HG02970 (cell line): ENCODE measurements around the gene GPC1.

Experiments used
- ATAC-seq: cut with Tn5 transposase; IDR thresholded peaks from one replicate; pipeline ENCODE4 v1.9.1; 2021; ENCODE audit warnings: mild to moderate bottlenecking, moderate library complexity, moderate number of reproducible peaks; ENCODE audit not compliant: unreplicated experiment, low FRiP score

Gene GPC1

DNA sequence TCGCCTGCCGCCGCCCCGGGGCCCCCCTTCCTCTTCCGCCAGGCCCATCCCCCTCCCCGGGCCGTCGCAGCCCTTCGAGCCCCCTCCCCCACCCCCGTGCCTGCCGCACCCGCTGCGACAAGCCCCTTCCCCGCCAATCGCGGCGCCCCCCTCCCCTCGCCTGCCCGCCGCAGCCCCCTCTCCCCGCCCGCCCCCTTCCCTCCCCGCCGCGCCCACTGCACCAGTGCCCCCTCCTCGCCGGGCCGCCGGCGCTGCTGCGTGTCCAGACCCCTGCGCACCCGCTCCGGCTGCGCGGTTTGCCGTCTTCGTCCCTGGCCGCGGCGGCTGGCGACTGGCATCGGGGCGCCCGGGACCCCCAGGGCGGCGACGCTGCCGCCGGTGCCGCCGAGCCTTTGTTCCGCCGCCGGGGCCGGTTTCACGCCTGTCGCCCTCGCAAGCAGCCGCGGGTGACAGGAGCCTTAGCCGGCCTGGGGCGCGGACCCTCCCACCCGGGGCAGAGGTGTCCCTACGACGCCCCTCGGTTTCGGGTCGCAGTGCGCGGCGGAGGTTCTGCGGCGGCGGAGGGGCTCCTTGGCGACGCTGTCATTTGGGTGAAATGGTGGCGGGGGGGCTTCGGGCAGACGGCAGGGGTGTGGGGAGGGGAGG lies 18.1 kb downstream of the GPC1 start:
- ATAC-seq: no peak

DNA sequence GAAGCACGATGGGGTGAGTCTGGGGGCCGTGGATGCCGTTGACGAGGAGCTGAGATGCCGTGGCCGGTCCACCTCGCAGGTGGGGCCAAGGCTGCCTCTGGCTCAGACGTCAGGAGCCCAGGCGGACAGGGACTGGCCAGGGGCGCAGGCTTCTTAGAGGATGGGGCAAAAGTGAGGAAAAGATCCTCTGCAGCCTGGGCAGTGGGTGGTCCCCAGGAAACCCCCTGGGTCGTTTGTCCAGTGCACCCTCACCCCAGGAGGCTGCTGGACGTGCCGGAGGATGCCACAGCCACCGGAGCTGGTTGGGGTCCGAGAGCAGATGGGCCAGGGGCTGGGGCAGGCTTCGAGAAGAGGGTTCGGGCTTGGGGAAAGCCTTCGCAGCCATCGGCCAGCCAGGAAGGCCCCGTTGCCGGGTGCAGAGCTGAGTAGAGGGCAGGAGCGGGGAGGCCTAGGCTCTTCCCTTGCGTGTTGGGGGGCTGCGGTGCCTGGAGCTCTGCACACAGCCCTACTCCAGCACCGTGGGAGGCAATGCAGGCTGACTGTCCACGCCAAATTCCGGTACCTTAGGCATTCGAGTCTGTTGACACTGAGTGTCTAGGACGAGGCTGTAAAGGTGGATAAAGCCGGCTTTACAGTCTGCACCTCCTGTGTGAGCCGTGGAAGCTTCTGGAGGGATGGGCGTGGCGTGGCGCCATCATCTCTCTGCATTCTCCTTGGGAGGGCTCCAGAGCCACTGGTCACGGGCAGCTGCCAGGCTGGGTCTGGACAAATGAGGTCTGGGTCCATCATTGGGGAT lies 18.8 kb downstream of the GPC1 start:
- no peak for ATAC-seq

DNA sequence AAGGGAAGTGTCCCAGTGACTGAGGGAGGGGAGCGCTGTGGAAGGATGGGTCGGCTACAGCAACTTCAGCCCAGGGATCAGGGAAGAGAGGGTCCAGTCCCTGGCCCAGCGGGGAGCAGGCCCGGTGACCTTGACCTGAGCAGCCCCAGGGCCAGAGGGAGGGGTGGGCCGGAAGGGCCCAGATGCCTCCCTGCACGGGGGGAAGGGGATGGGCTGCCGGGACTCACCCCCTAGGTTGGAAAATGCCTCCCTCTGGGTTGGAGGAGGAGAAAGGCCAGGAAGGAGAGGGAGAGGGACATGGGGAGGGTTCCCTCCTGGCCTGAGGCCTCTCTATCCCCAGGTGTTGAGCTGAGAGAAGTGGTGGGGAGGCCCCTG lies 19.8 kb downstream of the GPC1 start:
- ATAC-seq: no peak

DNA sequence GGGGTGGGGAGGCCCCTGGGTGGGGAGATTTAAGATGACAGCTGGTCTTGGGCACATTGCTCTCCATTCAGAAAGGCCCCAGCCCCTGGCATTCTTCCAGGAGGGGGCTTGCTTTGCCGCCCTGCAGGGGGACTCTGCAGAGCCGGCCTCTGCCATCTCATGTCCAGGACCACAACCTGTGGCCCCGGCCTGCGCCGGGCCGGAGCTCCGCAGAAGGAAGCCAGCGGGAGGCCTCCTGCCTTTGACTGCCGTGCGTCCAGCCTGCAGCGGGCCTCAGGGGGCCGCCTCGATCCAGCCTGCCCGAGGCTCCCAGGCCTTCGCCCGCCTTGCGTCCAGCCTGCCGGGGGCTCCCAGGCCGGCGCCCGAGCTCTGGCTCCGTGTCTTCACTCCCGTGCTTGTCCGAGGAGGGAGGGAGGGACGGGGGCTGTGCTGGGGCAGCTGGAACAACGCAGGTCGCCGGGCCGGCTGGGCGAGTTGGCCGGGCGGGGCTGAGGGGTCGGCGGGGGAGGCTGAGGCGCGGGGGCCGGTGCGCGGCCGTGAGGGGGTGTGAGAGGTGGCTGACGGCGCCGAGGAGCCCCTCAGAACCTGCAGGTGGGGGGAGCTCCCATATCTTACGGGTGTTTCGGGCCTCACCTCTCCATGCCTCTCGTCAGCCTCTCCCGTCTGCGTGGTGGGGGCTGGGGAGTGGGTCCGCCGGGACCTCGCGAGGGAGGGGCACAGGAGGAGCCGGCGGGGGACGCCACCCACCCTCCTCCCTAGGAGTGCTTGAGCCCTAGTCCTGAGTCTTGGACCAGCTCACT lies 20.4 kb downstream of the GPC1 start:
- no peak for ATAC-seq

DNA sequence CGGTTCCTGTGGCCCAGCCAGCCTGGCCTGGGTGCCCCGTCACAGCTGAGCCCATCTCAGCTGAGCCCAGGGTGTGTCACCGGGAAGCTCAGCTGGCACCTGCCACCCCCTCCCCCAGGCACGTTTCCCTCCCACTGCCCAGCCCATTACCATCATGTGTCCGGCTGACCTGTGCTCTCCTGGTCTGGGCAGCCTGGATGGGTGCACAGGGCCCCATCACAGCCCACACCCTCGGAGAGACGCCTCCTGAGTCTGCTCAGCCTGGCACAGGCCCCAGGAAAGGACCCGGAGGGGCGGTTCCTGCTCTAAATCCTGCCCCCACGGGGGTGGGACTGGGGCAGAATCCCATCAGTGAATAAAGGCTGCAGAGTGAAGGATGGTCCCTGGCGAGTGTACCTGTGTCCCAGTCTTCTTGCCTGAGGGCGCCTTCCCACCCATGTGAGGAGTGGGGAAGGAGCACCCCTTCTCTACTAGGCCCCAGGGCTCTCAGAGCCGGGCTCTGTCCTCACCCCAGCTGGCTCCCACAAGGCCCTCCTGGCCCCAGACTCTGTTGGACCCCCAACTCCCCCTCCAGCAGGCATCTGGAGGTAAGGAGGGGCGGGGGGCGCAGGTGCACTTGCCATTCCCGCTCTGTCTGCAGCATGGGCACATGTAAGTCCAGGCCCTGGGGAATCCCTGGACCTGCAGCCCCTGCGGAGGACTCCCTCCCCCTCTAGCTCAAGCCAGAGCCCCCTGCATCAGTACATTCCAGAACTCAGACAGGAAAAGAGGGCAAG lies 21.2 kb downstream of the GPC1 start:
- no peak for ATAC-seq

DNA sequence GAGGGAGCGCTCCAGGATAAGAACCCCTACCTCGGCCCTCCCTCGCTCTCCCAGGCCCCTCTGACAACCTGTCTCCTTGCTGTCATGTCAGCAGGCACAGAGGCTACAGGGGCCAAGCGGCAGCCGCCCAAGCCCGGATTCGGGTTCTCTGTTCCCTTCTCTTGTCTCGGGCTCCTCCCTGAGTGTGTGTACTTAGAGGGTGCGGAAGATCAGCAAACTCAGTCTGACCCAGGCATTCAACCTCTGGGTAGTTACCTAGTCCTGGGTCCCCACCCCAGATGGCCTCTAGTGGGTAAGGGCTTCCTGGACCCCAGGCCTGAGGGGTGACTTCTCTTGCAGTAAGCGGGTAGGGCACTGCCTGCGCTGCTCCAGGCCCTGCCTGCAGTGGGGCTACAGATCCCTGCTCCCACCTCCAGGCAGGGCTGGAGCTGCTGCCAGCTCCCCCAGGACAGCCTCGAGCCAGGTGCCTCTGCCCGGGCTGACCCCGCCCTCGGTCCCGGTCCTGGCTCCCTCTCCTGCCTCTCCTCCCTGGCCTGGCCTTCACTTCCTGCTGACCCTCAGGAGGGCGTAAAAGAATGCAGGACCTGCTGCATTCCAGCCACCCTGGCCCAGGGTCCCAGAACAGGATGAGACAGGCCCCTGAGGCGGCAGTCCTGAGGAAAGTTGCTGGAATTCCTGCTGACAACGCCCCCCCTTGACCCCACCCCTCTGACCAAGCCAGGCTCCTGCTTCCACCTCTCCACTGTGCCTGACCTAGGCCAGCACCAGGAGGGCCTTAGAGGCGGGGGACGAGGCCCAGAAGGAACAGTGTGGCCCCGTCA lies 22.0 kb downstream of the GPC1 start:
- no peak for ATAC-seq

DNA sequence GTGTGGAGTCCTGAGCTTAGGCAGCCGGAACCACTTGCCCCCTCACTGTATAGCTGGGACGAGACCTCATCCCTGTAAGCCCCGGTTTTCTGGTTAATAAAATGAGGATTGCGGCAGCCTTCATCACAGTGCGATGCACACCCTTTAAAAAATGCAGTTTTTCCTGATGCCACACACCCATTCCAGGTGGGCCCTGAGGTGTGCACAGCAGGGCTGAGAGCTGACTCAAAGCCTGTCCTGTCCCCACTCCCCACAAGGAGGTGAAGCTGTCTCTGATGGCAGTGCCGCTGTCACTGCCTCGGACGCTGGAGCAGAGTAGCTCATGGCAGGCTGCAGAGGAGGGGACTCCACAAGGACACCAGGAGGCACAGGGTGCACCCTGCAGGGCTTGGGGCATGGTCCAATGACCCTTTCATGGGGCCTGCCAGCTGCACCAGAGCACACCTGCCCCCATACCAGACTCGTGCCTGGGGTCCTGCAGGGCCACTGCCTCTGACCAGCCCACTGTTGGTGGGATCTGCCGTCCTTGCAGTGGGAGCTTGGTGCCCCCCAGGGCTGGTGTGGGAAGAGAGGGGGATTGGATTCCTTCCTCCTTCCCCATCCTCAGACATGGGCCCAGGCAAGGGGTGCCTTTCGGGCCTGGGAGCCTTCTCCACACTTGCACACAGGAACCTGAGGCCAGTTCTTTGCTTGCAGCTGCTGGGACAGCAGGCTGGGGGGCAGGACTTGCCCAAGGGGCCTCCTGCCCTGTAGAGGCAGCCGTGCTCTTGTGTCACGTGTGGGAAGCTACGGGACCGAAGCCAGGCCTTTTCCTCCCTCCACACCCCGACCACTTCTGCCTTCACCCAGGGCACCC lies 22.8 kb downstream of the GPC1 start:
- no peak for ATAC-seq

DNA sequence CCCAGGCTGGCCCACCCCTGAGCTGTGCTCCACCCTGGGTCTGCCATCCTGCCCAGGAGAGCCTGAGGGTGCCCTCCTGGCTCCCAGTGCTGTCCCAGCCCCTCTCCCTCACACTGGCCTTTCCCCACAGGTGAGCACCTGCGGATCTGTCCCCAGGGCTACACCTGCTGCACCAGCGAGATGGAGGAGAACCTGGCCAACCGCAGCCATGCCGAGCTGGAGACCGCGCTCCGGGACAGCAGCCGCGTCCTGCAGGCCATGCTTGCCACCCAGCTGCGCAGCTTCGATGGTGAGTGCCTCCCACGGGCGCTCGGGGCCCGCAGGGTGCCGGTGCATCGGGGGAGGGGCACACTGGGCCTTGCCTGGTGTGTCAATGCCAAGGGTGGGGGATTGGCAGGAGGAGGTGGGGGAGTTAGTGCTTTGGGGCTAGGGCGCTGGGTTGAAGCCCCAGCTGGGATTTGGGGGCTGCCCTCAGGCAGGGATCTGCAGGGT lies 23.5 kb downstream of the GPC1 start:
- ATAC-seq: no peak

DNA sequence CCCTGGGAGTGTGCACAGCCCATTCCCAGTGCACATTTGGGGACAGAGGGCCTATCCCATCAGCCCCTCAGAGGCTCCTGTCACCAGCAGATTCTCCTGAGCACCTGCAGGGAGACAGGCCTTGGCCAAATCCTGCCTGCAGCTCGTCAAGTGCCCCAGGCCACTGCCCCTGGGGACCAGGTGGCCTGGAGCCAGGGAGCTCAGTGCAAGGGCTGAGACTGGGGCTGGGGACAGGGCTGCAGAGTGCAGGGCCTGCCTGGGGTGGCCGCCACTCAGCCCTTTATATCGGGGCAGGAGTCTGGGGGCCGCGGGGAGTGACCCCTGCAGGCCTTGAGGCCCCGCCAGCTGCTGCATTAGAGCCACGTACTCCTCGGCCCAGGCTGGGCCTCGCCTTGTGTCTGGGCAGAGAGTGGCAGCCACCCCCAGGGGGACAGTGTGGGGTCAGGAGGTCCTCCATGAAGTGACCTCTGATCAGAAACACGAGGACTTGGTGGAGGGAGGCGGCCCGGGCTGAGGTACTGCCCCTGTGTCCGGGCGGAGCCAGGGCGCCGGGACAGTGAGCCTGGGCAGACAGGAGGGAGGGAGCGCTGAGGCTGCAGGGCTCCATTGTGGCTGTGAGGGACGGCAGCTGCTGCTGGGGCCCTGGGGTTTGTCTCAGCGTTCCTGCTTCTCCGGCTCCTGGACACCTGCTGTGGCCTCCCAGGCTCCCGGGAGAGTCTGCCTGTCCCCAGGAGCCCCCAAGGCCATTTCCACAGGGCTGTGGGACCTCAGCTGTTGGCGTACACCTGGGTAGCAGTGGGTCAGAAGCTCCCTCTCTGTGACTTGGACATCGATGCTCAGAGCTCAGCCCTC lies 24.2 kb downstream of the GPC1 start:
- ATAC-seq: no peak

DNA sequence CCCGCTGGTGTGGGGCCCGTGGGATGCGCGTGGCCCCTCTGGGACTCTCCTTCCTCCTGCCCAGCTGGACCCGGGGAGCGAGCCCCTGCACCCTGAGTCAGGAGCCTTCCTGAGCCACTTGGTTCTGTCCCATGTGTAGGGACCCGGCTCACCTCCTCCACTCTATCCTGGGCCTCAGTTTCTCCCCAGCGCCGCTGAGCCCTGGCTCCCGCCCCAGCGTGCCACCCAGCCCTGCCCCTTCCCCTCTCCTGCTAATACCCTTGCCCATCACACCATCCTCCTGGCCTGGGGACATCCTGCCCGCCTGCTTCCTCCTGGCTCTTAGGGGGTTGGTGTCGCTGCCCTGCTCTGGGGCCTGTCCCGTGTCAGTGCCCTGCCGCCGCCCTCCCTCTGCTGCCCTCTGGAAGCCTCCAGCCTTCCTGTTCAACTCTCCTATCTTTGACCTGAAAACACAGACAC lies 24.8 kb downstream of the GPC1 start:
- no peak for ATAC-seq

DNA sequence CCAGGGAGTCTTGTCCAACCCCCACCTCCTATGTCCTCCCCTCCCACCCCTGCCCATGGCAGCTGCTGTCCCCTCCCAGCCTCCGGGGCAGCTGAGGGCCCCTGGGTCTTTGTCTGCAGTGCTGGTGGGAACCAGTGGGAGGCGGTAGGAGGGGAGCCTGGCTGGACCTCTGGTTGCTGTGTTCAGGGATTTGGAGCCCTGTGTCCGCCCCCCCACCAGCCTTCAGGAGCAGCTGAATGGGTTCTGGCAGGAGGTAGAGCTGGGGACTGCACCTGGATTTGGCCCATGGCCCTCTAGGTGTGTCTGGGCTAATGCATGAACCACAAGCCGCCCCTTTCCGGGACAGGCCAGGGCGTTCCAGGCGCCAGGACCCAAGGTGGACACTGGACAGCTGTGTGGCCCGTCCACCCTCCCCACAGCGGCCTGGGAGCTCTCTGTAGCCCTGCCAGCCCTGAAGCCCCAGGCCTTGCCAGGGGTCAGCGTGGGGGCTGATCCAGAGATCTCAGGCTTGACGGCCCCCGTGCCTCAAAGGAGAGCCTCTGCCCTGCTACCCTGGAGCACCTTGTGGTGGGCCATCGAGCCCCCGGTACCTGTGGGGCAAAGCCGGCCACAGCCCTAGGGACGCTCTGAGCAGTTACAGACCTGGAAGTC lies 25.4 kb downstream of the GPC1 start:
- no peak for ATAC-seq

DNA sequence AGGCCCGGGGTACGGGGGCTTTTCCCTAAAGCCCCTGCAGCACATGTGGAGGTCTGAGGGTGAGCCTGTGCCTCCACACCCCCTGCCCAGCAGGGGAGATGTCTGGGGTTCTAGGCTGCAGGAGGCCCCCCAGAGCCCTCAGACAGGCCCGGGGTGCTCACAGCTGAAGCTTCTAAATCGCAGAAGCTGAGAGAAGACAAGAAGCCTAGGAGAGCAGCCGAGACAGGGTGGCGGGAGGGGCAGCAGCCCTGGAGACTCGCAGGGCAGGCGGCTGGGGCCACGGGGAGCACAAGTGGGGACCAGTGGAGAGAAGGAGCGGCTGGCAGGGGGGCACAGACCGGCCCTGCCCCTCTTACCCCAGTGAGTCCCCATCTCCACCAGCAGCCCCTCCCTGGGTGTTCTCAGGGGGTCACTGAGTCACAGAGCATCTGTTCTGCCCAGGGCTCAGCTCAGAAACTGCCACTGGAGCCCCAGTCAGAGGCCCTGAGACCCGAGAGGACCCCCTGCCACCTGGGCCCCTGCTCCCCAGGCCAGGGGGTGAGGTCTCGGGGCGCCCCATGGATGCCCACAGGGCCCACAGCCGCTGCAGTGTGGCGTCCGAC lies 26.1 kb downstream of the GPC1 start:
- ATAC-seq: no peak

DNA sequence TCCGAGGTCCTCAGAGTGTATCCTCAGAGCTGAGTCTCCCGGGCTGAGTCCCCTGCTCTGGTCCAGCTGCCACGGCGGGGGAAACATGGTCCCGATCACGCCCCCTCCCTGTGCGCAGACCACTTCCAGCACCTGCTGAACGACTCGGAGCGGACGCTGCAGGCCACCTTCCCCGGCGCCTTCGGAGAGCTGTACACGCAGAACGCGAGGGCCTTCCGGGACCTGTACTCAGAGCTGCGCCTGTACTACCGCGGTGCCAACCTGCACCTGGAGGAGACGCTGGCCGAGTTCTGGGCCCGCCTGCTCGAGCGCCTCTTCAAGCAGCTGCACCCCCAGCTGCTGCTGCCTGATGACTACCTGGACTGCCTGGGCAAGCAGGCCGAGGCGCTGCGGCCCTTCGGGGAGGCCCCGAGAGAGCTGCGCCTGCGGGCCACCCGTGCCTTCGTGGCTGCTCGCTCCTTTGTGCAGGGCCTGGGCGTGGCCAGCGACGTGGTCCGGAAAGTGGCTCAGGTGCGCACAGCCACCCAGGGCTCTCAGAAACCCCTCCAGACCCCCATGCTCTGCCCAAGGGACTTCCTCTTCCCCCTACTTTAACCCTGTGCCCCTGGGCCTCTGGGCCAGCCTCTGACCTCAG lies 26.7 kb downstream of the GPC1 start:
- ATAC-seq: no peak

DNA sequence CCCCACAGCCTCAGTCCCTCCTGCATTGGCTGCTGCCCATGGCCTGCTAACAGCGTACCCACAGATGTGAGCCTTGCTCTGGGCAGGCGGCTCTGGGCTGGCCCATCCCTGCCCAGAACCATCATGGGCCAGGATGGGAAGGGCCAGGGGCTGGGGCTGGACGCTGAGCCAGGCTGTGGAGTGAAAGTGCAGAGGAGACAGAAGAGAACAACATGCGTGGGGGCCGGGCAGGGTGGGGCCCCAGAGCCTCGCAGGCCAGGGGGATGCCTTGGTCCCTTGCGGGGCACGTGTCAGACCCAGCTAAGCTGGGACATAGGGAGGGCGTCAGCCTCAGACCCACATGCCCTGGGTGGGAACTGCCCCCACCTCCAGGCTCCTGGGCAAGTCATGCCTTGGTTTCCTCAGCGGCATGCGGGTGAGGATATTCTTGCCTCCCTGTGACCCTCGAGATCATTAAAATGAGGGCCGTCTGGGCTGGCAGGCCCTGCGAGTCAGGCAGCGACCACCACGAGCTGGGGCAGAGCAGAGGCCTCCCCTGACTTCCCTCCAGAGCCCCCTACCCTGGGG lies 27.3 kb downstream of the GPC1 start:
- ATAC-seq: no peak

DNA sequence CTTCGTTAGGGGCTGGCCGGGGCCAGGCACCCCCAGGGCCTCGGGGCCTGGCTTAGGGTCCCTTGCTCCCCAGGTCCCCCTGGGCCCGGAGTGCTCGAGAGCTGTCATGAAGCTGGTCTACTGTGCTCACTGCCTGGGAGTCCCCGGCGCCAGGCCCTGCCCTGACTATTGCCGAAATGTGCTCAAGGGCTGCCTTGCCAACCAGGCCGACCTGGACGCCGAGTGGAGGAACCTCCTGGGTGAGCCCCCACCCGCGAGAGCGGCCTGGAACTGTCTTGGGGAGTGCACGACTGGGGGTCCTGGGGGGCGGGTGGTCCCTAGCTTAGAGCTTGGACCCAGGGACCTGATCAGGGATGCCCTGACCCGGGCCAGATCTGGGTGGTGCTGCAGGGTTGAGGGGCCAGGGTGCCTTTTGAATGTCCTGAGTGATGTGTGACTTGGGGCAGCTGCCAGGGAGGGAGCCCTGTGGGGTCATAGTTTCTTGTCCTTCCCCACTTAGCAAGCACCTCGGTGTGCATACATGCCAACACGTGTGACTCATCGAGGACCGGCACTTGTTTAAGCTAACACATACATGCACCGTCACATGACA lies 27.9 kb downstream of the GPC1 start:
- no peak for ATAC-seq
